Neuronal stem cell (in vitro differentiated cells): Measurements from ENCODE around the gene ICA1.

ENCODE experiments used
- DNase-seq: peaks from one replicate; pipeline ENCODE4 v3.0.0-alpha.2; 2013; ENCODE audit warnings: low spot score
- H2AFZ ChIP-seq: one replicate; pipeline ENCODE4 v1.6.1; 2013; ENCODE audit warnings: mild to moderate bottlenecking, low read length, inconsistent platforms
- H2AK5ac ChIP-seq: 2 replicates; pipeline ENCODE4 v1.6.1; 2013; ENCODE audit warnings: low read depth, mild to moderate bottlenecking, inconsistent platforms, low read length, moderate library complexity, mixed read lengths
- H2BK120ac ChIP-seq: 2 replicates; pipeline ENCODE4 v1.6.1; 2013; ENCODE audit warnings: low read depth, mild to moderate bottlenecking, inconsistent platforms, low read length, moderate library complexity, mixed read lengths
- H2BK12ac ChIP-seq: one replicate; pipeline ENCODE4 v1.6.1; 2013; ENCODE audit warnings: low read length, inconsistent platforms
- H2BK15ac ChIP-seq: 2 replicates; pipeline ENCODE4 v1.6.1; 2013; ENCODE audit warnings: mild to moderate bottlenecking, low read length, inconsistent platforms, mixed read lengths
- H2BK5ac ChIP-seq: one replicate; pipeline ENCODE4 v1.6.1; 2013; ENCODE audit warnings: inconsistent platforms, mild to moderate bottlenecking, low read length, moderate library complexity
- H3K14ac ChIP-seq: one replicate; pipeline ENCODE4 v1.6.1; 2013; ENCODE audit warnings: low read length, inconsistent platforms
- H3K18ac ChIP-seq: 2 replicates; pipeline ENCODE4 v1.6.1; 2013; ENCODE audit warnings: low read length, inconsistent platforms
- H3K23ac ChIP-seq: 2 replicates; pipeline ENCODE4 v1.6.1; 2013; ENCODE audit warnings: low read depth, mild to moderate bottlenecking, mixed read lengths, low read length, inconsistent platforms; ENCODE audit not compliant: poor library complexity
- H3K27ac ChIP-seq: replicated peaks from 3 replicates; pipeline ENCODE4 v1.5.1; 2013; ENCODE audit warnings: low read length, inconsistent platforms
- H3K27me3 ChIP-seq, 3 experiments: 2 replicates each; pipeline ENCODE4 v1.6.1; 2013; ENCODE audit warnings: low read length in 3 of 3, mild to moderate bottlenecking in 2 of 3, inconsistent platforms in 1 of 3, low read depth in 1 of 3, mixed read lengths in 1 of 3, moderate library complexity in 1 of 3; ENCODE audit not compliant: control insufficient read depth in 3 of 3, insufficient read depth in 3 of 3
- H3K36me3 ChIP-seq, 2 donors: replicated peaks in 1 of 2; 2 replicates each; pipeline ENCODE4 v1.6.1; 2013; ENCODE audit warnings: low read length in 2 of 2; ENCODE audit not compliant: control insufficient read depth in 2 of 2, insufficient read depth in 2 of 2
- H3K4ac ChIP-seq: 2 replicates; pipeline ENCODE4 v1.6.1; 2013; ENCODE audit warnings: inconsistent platforms, mild to moderate bottlenecking, low read length, moderate library complexity
- H3K4me1 ChIP-seq, 2 donors: 1 replicate in 1 of 2; 2 replicates in 1 of 2; pipeline ENCODE4 v1.6.1; 2013; ENCODE audit warnings: low read length in 2 of 2, low read depth in 1 of 2; ENCODE audit not compliant: control insufficient read depth in 2 of 2, insufficient read depth in 1 of 2
- H3K4me2 ChIP-seq: one replicate; pipeline ENCODE4 v1.6.1; 2013; ENCODE audit warnings: mild to moderate bottlenecking, low read length, inconsistent platforms; ENCODE audit not compliant: insufficient read depth, poor library complexity, severe bottlenecking
- H3K4me3 ChIP-seq, 2 donors: 2 replicates each; pipeline ENCODE4 v1.5.1; 2013; ENCODE audit warnings: low read length in 2 of 2, mild to moderate bottlenecking in 2 of 2, inconsistent platforms in 1 of 2, moderate library complexity in 1 of 2
- H3K79me1 ChIP-seq: one replicate; pipeline ENCODE4 v1.6.1; 2013; ENCODE audit warnings: low read depth, mild to moderate bottlenecking, inconsistent platforms, low read length, moderate library complexity
- H3K9ac ChIP-seq: one replicate; pipeline ENCODE4 v1.6.1; 2013; ENCODE audit warnings: mild to moderate bottlenecking, low read depth, low read length, inconsistent platforms; ENCODE audit not compliant: poor library complexity
- H3K9me3 ChIP-seq, 2 donors: replicated peaks in 1 of 2; 2 replicates each; pipeline versions ENCODE3 to v1.6.1; 2013; ENCODE audit warnings: low read length in 2 of 2, mild to moderate bottlenecking in 2 of 2, inconsistent platforms in 1 of 2, low read depth in 1 of 2, mixed read lengths in 1 of 2, moderate library complexity in 1 of 2; ENCODE audit not compliant: control insufficient read depth in 2 of 2, insufficient read depth in 1 of 2
- H4K8ac ChIP-seq: one replicate; pipeline ENCODE4 v1.6.1; 2013; ENCODE audit warnings: low read depth, mild to moderate bottlenecking, inconsistent platforms, low read length, moderate library complexity
- H4K91ac ChIP-seq: one replicate; pipeline ENCODE4 v1.6.1; 2013; ENCODE audit warnings: low read length, low read depth, mild to moderate bottlenecking, inconsistent platforms; ENCODE audit not compliant: poor library complexity
- WGBS, 2 donors: extraction: QIAGEN DNeasy Blood & Tissue Kit; methylation state at CpG; one replicate each; pipeline ENCODE4 v1.1.7; 2013; ENCODE audit warnings: missing lambda C conversion rate in 2 of 2, mixed read lengths in 1 of 2; ENCODE audit not compliant: insufficient read length in 2 of 2, insufficient replicate concordance in 1 of 2; ENCODE audit errors: extremely low coverage in 2 of 2; 5-methylcytosine and 5-hydroxymethylcytosine counted together

ICA1 gene

GRCh38 chr7:8179486-8179885, 82.5 kb downstream of the ICA1 start:
- H3K4ac ChIP-seq = no peak overlapping the region
- no peak overlapping the region for H3K18ac ChIP-seq
- H2AK5ac ChIP-seq = no peak overlapping the region
- no peaks in the 10 kb centered on the region for H3K9me3 ChIP-seq
- H2BK15ac ChIP-seq = no peak overlapping the region
- no peak for DNase-seq
- no peak overlapping the region for H2BK5ac ChIP-seq
- no peak overlapping the region for H4K91ac ChIP-seq
- H3K36me3 ChIP-seq = no peaks in the 10 kb centered on the region
- no peaks in the 10 kb centered on the region for H3K27me3 ChIP-seq
- no peaks in the 10 kb centered on the region for H3K79me1 ChIP-seq
- no peak overlapping the region for H3K14ac ChIP-seq
- no peak overlapping the region for H3K4me2 ChIP-seq
- no peak overlapping the region for H3K4me3 ChIP-seq
- no peak overlapping the region for H2BK120ac ChIP-seq
- H3K23ac ChIP-seq = no peak overlapping the region
- H3K4me1 ChIP-seq = peaks cover 0 to 4% of the 10 kb centered on the region in 2 donors
- H2BK12ac ChIP-seq = no peak overlapping the region
- H4K8ac ChIP-seq = no peak overlapping the region
- no peak overlapping the region for H3K27ac ChIP-seq
- no peak overlapping the region for H2AFZ ChIP-seq
- WGBS, 2 donors = no CpG with 5 or more reads among the region's 7 CpGs
- no peak overlapping the region for H3K9ac ChIP-seq

- Histone ChIP-seq H3K4me2 (no peak overlapping the region), H4K8ac (no peak overlapping the region), H3K27me3 (no peaks in the 10 kb centered on the region), H4K91ac (no peak overlapping the region), H3K4ac (no peak overlapping the region), H2BK15ac (no peak overlapping the region), H3K4me1 (peaks cover 0 to 4% of the 10 kb centered on the region in 2 donors), H2BK12ac (no peak overlapping the region), H3K14ac (no peak overlapping the region), H3K23ac (no peak overlapping the region), H3K18ac (no peak overlapping the region), H3K27ac (no peak overlapping the region), H2AFZ (no peak overlapping the region), H3K9ac (no peak overlapping the region), H2BK5ac (no peak overlapping the region), H2AK5ac (no peak overlapping the region), H3K79me1 (no peaks in the 10 kb centered on the region), H2BK120ac (no peak overlapping the region), H3K9me3 (no peaks in the 10 kb centered on the region), H3K4me3 (no peak overlapping the region), H3K36me3 (no peaks in the 10 kb centered on the region)
- no peak for DNase-seq
Measured at GRCh38 chr7:8178353-8178752, 83.6 kb downstream of the ICA1 start.

- no peak overlapping the region for H3K4ac ChIP-seq
- H3K9ac ChIP-seq = no peak overlapping the region
- H3K23ac ChIP-seq = no peak overlapping the region
- no peaks in the 10 kb centered on the region for H3K36me3 ChIP-seq
- H4K8ac ChIP-seq = no peak overlapping the region
- H2AK5ac ChIP-seq = no peak overlapping the region
- H3K14ac ChIP-seq = no peak overlapping the region
- no peak overlapping the region for H2BK5ac ChIP-seq
- H3K79me1 ChIP-seq = no peaks in the 10 kb centered on the region
- WGBS, 2 donors = no CpG with 5 or more reads among the region's 4 CpGs
- no peak for DNase-seq
- H3K18ac ChIP-seq = no peak overlapping the region
- H3K27me3 ChIP-seq = no peaks in the 10 kb centered on the region
- H3K9me3 ChIP-seq = no peaks in the 10 kb centered on the region
- H3K4me1 ChIP-seq = peaks cover 2 to 4% of the 10 kb centered on the region in 2 donors
- no peak overlapping the region for H2AFZ ChIP-seq
- H4K91ac ChIP-seq = no peak overlapping the region
- no peak overlapping the region for H2BK12ac ChIP-seq
- no peak overlapping the region for H3K4me2 ChIP-seq
- H3K4me3 ChIP-seq = no peak overlapping the region
- no peak overlapping the region for H3K27ac ChIP-seq
- no peak overlapping the region for H2BK120ac ChIP-seq
- H2BK15ac ChIP-seq = no peak overlapping the region
Measured at GRCh38 chr7:8177109-8177933, 84.6 kb downstream of the ICA1 start.

- Histone ChIP-seq H3K18ac (no peak overlapping the region), H4K8ac (no peak overlapping the region), H3K27ac (no peak overlapping the region), H3K14ac (no peak overlapping the region), H3K9me3 (no peaks in the 10 kb centered on the region), H3K4me2 (no peak overlapping the region), H3K4ac (no peak overlapping the region), H4K91ac (no peak overlapping the region), H3K36me3 (no peaks in the 10 kb centered on the region), H2BK5ac (no peak overlapping the region), H2BK120ac (no peak overlapping the region), H3K9ac (no peak overlapping the region), H2BK15ac (no peak overlapping the region), H3K27me3 (no peaks in the 10 kb centered on the region), H3K79me1 (no peaks in the 10 kb centered on the region), H2BK12ac (no peak overlapping the region), H2AFZ (no peak overlapping the region), H3K4me3 (no peak overlapping the region), H2AK5ac (no peak overlapping the region), H3K23ac (no peak overlapping the region), H3K4me1 (peaks cover 2 to 4% of the 10 kb centered on the region in 2 donors)
- no CpG with 5 or more reads among the region's 10 CpGs for WGBS, 2 donors
- DNase-seq = no peak
Measured at GRCh38 chr7:8176370-8177081, 85.4 kb downstream of the ICA1 start.
